HCT116 (cell line): ENCODE results near the gene DLX4. TPM values are rescaled to one million over a fixed set of nuclear protein-coding genes. Genes with fewer than 3 reads are reported as not detected.

Experiments used
- ATAC-seq: fragments of 200-7000 bp; cut with Tn5 transposase; 2 replicates; pipeline ENCODE4 v1.9.1; 2020; ENCODE audit warnings: mild to moderate bottlenecking, moderate library complexity
- BruUV-seq: library from RNA; stranded (reverse); fragments of 400-500 nt; replicated peaks from 2 replicates; lab custom pipeline; 2021; lab: Mats Ljungman, UMichigan
- CTCF ChIA-PET: fragments of 300-600 bp; sonication (Branson Sonifier 250); formaldehyde crosslinking; loops from one replicate; lab custom pipeline; 2021; ENCODE audit warnings: antibody characterized with exemption; lab: Charles Lee
- POLR2A ChIA-PET: fragments of 300-600, 350-600 bp; sonication (Branson Sonifier 250); formaldehyde crosslinking; loops from one replicate; lab custom pipeline; 2021; ENCODE audit warnings: antibody characterized with exemption; lab: Charles Lee
- RAD21 ChIA-PET, 2 experiments: fragments of 300-600 bp; sonication (Branson Sonifier 250); formaldehyde crosslinking; loops; one replicate each; lab custom pipeline; 2023; ENCODE audit warnings: low total read pairs in 2 of 2; ENCODE audit not compliant: uncharacterized antibody in 2 of 2, unreplicated experiment in 2 of 2, low non-redundant PET in 1 of 2; lab: Charles Lee
- DNase-seq: peaks from one replicate; pipeline ENCODE4 v3.0.0-alpha.2; 2010; ENCODE audit warnings: low read depth, low spot score
- H2AFZ ChIP-seq: fragments of 200-600 bp; shearing (Covaris generic), sonication (generic); 2 replicates; pipeline ENCODE4 v1.6.1; 2017; ENCODE audit warnings: low read depth, mixed run types, mixed read lengths, antibody characterized with exemption, low read length; ENCODE audit not compliant: poor library complexity, severe bottlenecking
- H3K27ac ChIP-seq: 2 replicates; pipeline ENCODE4 v1.5.1; 2012; ENCODE audit warnings: low read depth, low read length
- H3K27me3 ChIP-seq: fragments of 200-600 bp; sonication (generic); 2 replicates; pipeline ENCODE4 v1.6.1; 2016; ENCODE audit warnings: mixed run types, low read length, mixed read lengths; ENCODE audit not compliant: insufficient read depth
- H3K36me3 ChIP-seq, 2 experiments: fragments of 200-500 bp in 1 of 2; fragments of 200-600 bp in 1 of 2; sonication (Bioruptor generic) in 1 of 2; sonication (generic) in 1 of 2; 2 replicates each; pipeline versions ENCODE4 v1.5.1 to v1.6.1; 2014 to 2016; ENCODE audit warnings: low read length in 2 of 2, inconsistent platforms in 1 of 2, mixed read lengths in 1 of 2, mixed run types in 1 of 2; ENCODE audit not compliant: insufficient read depth in 2 of 2, control insufficient read depth in 1 of 2
- H3K4me1 ChIP-seq, 2 experiments: fragments of 200-600 bp in 1 of 2; sonication (generic) in 1 of 2; 2 replicates each; pipeline versions ENCODE4 v1.5.1 to v1.6.1; 2012 to 2017; ENCODE audit warnings: low read length in 2 of 2, inconsistent platforms in 1 of 2, mild to moderate bottlenecking in 1 of 2, mixed read lengths in 1 of 2, mixed run types in 1 of 2, moderate library complexity in 1 of 2; ENCODE audit not compliant: insufficient read depth in 2 of 2, control insufficient read depth in 1 of 2
- H3K4me2 ChIP-seq: fragments of 200-600 bp; sonication (generic); 2 replicates; pipeline ENCODE4 v1.6.1; 2017; ENCODE audit warnings: mixed run types, low read length, mixed read lengths
- H3K4me3 ChIP-seq, 2 experiments: fragments of 200-600 bp in 1 of 2; sonication (generic) in 1 of 2; replicated peaks in 1 of 2; 2 replicates each; pipeline ENCODE4 v1.5.1; 2011 to 2016; ENCODE audit warnings: low read length in 2 of 2, control low read depth in 1 of 2, low read depth in 1 of 2, mild to moderate bottlenecking in 1 of 2, mixed read lengths in 1 of 2, mixed run types in 1 of 2
- H3K79me2 ChIP-seq: fragments of 200-600 bp; sonication (generic); 2 replicates; pipeline ENCODE4 v1.6.1; 2017; ENCODE audit warnings: mild to moderate bottlenecking, mixed run types, low read length, moderate library complexity, mixed read lengths; ENCODE audit not compliant: insufficient read depth
- H3K9ac ChIP-seq: fragments of 200-600 bp; sonication (generic); 2 replicates; pipeline ENCODE4 v1.6.1; 2016; ENCODE audit warnings: low read length, mixed read lengths
- H3K9me2 ChIP-seq: fragments of 200-600 bp; sonication (generic), shearing (Covaris generic); 2 replicates; pipeline ENCODE4 v1.6.1; 2017; ENCODE audit warnings: mixed run types, mild to moderate bottlenecking, moderate library complexity; ENCODE audit not compliant: insufficient read depth
- H3K9me3 ChIP-seq, 2 experiments: fragments of 200-500 bp in 1 of 2; fragments of 200-600 bp in 1 of 2; sonication (Bioruptor generic) in 1 of 2; sonication (generic) in 1 of 2; 2 replicates each; pipeline ENCODE4 v1.6.1; 2014 to 2017; ENCODE audit warnings: low read length in 2 of 2, mixed read lengths in 2 of 2, inconsistent platforms in 1 of 2, low read depth in 1 of 2, mild to moderate bottlenecking in 1 of 2, mixed run types in 1 of 2, moderate library complexity in 1 of 2; ENCODE audit not compliant: control insufficient read depth in 1 of 2, insufficient read depth in 1 of 2
- H4K20me1 ChIP-seq: fragments of 200-600 bp; sonication (generic), shearing (Covaris generic); 2 replicates; pipeline ENCODE4 v1.6.1; 2017; ENCODE audit warnings: mixed run types, mild to moderate bottlenecking, moderate library complexity; ENCODE audit not compliant: insufficient read depth
- intact Hi-C: fragments of 100-400 bp; cut with micrococcal nuclease; formaldehyde crosslinking; loops from 2 replicates; pipeline ENCODE4 v1.10.0; 2022
- total RNA-seq: library from RNA; stranded (reverse); gene quantifications from one replicate; pipeline ENCODE4 v1.2.1, GENCODE V29; 2021; ENCODE audit not compliant: unreplicated experiment
- TF ChIP-seq, protein P1 (sequence below), 3 experiments: fragments of 200-600 bp in 1 of 3; sonication (generic) in 1 of 3; IDR thresholded peaks in 2 of 3; conservative IDR thresholded peaks in 1 of 3; 2 replicates each; pipeline ENCODE4 v1.5.1; 2012 to 2017; ENCODE audit warnings: low read depth in 2 of 3, low read length in 2 of 3, antibody characterized with exemption in 1 of 3, borderline replicate concordance in 1 of 3, control low read depth in 1 of 3, mild to moderate bottlenecking in 1 of 3, mixed read lengths in 1 of 3, mixed run types in 1 of 3, moderate library complexity in 1 of 3; ENCODE audit not compliant: insufficient read depth in 1 of 3
- TF ChIP-seq, protein P2 (sequence below): IDR thresholded peaks from 2 replicates; pipeline ENCODE4 v1.6.1; 2012; ENCODE audit warnings: low read depth

Gene DLX4
- total RNA-seq, 1 experiment from 2014 or later, result 14.0 TPM

DNA sequence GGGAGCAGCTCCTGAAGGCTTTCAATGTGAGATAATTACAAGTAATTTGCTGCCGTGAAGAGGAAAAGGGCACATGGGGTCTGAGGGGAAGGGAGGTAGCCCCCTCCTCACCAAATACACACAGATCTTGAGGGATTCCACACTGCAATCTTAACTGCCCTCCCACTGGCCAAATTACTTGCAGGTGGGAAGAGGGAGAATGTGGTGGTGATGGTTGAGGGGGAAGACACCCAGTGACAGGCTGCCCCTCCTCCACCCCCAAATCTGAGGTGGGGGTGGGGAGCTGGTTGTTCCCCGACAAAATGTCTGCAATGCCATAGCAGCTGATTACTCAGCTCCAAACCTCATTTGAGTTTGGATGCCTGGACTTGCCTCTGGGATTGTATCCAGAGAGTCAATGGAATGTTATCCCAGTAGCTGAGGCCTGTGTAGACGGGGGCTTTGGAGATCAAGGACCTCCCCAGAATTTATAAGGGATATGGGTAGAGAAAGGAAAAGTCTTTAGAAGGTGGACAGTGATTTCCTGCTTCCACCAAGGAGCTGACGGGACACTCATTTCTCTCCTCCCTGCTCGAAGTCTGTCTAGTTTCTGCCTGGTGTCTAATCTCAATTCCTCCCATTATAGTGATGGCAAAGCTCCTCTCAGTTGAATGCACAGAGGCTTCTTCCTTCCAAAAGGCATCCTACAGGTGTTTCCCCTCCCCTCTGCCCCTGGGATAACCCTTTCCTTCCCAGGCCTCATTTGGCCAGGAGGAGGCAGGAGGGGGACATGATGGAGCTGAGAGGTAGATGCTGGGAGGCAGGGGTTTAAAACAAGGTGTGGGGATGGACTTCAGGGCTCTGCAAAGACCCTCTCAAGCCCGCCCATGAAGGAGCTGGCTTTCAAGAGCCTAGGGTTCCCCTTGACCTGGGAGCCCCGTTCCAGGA lies 8.7 kb downstream of the DLX4 start:
- no peak overlapping the region for H3K4me2 ChIP-seq
- H2AFZ ChIP-seq, result no peak overlapping the region
- no peak overlapping the region for H3K27ac ChIP-seq
- POLR2A ChIA-PET, result no interaction called here
- H4K20me1 ChIP-seq, result no peaks in the 10 kb centered on the region
- no peak overlapping the region for H3K9ac ChIP-seq
- CTCF ChIA-PET, result interaction anchor here (1.7 to 4.2 kb wide), 2 partner anchors 19 to 25 kb away, joined by 8 to 18 read pairs; no protein-coding TSS in a partner anchor
- ATAC-seq, result peak; percentile 60
- H3K79me2 ChIP-seq, result no peaks in the 10 kb centered on the region
- peaks cover 6 to 18% of the 10 kb centered on the region in 2 experiments; a peak in 3 of 4 replicates for H3K4me1 ChIP-seq
- RAD21 ChIA-PET, result no interaction called here
- H3K9me2 ChIP-seq, result no peaks in the 10 kb centered on the region
- BruUV-seq, result no TSS peak
- TF ChIP-seq, protein P1, sequence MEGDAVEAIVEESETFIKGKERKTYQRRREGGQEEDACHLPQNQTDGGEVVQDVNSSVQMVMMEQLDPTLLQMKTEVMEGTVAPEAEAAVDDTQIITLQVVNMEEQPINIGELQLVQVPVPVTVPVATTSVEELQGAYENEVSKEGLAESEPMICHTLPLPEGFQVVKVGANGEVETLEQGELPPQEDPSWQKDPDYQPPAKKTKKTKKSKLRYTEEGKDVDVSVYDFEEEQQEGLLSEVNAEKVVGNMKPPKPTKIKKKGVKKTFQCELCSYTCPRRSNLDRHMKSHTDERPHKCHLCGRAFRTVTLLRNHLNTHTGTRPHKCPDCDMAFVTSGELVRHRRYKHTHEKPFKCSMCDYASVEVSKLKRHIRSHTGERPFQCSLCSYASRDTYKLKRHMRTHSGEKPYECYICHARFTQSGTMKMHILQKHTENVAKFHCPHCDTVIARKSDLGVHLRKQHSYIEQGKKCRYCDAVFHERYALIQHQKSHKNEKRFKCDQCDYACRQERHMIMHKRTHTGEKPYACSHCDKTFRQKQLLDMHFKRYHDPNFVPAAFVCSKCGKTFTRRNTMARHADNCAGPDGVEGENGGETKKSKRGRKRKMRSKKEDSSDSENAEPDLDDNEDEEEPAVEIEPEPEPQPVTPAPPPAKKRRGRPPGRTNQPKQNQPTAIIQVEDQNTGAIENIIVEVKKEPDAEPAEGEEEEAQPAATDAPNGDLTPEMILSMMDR (IDR thresholded peaks at IDR 0.05 in 2 of 3, conservative IDR thresholded peaks at IDR 0.05 in 1 of 3; ENCODE audit: borderline replicate concordance in 1 of 3, insufficient read depth in 1 of 3, low read depth in 2 of 3, low read length in 2 of 3), result peak in 2 of 3 experiments; percentile 30 to 46; a peak in 3 of 6 replicates
- TF ChIP-seq, protein P2, sequence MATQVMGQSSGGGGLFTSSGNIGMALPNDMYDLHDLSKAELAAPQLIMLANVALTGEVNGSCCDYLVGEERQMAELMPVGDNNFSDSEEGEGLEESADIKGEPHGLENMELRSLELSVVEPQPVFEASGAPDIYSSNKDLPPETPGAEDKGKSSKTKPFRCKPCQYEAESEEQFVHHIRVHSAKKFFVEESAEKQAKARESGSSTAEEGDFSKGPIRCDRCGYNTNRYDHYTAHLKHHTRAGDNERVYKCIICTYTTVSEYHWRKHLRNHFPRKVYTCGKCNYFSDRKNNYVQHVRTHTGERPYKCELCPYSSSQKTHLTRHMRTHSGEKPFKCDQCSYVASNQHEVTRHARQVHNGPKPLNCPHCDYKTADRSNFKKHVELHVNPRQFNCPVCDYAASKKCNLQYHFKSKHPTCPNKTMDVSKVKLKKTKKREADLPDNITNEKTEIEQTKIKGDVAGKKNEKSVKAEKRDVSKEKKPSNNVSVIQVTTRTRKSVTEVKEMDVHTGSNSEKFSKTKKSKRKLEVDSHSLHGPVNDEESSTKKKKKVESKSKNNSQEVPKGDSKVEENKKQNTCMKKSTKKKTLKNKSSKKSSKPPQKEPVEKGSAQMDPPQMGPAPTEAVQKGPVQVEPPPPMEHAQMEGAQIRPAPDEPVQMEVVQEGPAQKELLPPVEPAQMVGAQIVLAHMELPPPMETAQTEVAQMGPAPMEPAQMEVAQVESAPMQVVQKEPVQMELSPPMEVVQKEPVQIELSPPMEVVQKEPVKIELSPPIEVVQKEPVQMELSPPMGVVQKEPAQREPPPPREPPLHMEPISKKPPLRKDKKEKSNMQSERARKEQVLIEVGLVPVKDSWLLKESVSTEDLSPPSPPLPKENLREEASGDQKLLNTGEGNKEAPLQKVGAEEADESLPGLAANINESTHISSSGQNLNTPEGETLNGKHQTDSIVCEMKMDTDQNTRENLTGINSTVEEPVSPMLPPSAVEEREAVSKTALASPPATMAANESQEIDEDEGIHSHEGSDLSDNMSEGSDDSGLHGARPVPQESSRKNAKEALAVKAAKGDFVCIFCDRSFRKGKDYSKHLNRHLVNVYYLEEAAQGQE, result no peak
- intact Hi-C loops, result no loop called here
- H3K36me3 ChIP-seq, result no peaks in the 10 kb centered on the region
- no peaks in the 10 kb centered on the region for H3K27me3 ChIP-seq
- no peak overlapping the region for H3K4me3 ChIP-seq
- H3K9me3 ChIP-seq, result no peaks in the 10 kb centered on the region
- no peak for DNase-seq
